ENCODE results near the gene WDR41. TPM values are rescaled to one million over a fixed set of nuclear protein-coding genes. Genes with fewer than 3 reads are reported as not detected.

The WDR41 gene
- total RNA-seq, 1 donor, result 114 TPM

DNA sequence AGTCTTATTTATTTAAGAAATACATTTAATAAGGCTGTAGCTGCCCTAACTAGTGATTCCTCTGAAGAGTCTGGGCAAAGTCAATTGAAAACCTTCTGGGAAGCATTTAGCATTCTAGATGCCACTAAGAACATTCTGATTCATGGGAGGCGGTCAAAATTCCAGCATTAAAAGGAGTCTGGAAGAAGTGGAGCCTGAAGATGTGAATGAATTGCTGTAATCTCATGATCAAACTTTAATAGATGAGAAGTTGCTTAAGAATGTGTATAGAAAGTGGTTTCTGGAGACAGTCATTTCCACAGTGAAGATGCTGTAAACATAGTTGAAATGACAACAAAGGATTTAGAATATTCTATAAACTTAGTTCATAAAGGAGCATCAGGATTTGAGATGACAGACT is 61.4 kb downstream of the WDR41 start:
- Histone ChIP-seq H3K79me2 (ENCODE audit: insufficient read depth, low read length) (no peaks in the 10 kb centered on the region), H3K4me3 (ENCODE audit: insufficient read depth, low read length) (no peak overlapping the region), H3K4me1 (ENCODE audit: insufficient read depth, low read length) (peaks cover 27% of the 10 kb centered on the region), H3K36me3 (ENCODE audit: insufficient read depth, low read length) (peaks cover 14% of the 10 kb centered on the region), H2AFZ (ENCODE audit: low read length) (no peak overlapping the region), H3K27ac (ENCODE audit: low read depth, low read length) (peak overlapping the region; percentile 23), H3K4me2 (ENCODE audit: insufficient read depth, low read length) (no peak overlapping the region), H4K20me1 (ENCODE audit: insufficient read depth, low read length) (no peaks in the 10 kb centered on the region), H3K27me3 (ENCODE audit: insufficient read depth, low read length) (no peaks in the 10 kb centered on the region), H3K9me3 (ENCODE audit: low read depth, low read length) (no peaks in the 10 kb centered on the region)
- no peak for DNase-seq (ENCODE audit: insufficient read length, low spot score, missing footprints)
- TF ChIP-seq, protein P1, sequence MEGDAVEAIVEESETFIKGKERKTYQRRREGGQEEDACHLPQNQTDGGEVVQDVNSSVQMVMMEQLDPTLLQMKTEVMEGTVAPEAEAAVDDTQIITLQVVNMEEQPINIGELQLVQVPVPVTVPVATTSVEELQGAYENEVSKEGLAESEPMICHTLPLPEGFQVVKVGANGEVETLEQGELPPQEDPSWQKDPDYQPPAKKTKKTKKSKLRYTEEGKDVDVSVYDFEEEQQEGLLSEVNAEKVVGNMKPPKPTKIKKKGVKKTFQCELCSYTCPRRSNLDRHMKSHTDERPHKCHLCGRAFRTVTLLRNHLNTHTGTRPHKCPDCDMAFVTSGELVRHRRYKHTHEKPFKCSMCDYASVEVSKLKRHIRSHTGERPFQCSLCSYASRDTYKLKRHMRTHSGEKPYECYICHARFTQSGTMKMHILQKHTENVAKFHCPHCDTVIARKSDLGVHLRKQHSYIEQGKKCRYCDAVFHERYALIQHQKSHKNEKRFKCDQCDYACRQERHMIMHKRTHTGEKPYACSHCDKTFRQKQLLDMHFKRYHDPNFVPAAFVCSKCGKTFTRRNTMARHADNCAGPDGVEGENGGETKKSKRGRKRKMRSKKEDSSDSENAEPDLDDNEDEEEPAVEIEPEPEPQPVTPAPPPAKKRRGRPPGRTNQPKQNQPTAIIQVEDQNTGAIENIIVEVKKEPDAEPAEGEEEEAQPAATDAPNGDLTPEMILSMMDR (IDR thresholded peaks at IDR 0.05; ENCODE audit: extremely low read depth, low read depth, low read length), result no peak

DNA sequence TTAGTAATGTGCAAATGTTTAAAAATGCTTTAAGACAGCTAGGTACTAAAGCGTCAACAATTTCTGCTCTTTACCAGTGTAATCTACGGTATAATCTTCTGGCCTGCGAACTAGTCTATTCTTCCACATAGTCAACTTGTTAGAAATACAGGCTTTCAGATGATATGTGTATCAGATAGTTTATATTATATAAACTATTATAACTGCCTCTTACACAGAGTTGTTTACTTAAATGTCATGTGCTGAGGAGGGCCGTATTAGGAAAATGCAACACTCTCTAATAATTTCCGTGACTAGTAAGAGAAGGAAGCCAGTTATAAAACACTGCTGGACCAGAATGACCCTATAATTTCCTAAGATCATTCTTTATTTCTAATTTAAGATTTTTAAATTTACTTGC is 63.6 kb downstream of the WDR41 start:
- no peak overlapping the region for H3K27ac ChIP-seq (ENCODE audit: low read depth, low read length)
- peaks cover 11% of the 10 kb centered on the region for H3K36me3 ChIP-seq (ENCODE audit: insufficient read depth, low read length)
- no peaks in the 10 kb centered on the region for H3K9me3 ChIP-seq (ENCODE audit: low read depth, low read length)
- TF ChIP-seq, protein P1 (IDR thresholded peaks at IDR 0.05; ENCODE audit: extremely low read depth, low read depth, low read length), result no peak
- no peak overlapping the region for H3K4me3 ChIP-seq (ENCODE audit: insufficient read depth, low read length)
- H3K4me2 ChIP-seq (ENCODE audit: insufficient read depth, low read length), result no peak overlapping the region
- no peaks in the 10 kb centered on the region for H3K27me3 ChIP-seq (ENCODE audit: insufficient read depth, low read length)
- H3K4me1 ChIP-seq (ENCODE audit: insufficient read depth, low read length), result peaks cover 27% of the 10 kb centered on the region
- H4K20me1 ChIP-seq (ENCODE audit: insufficient read depth, low read length), result no peaks in the 10 kb centered on the region
- no peaks in the 10 kb centered on the region for H3K79me2 ChIP-seq (ENCODE audit: insufficient read depth, low read length)
- H2AFZ ChIP-seq (ENCODE audit: low read length), result no peak overlapping the region
- no peak for DNase-seq (ENCODE audit: insufficient read length, low spot score, missing footprints)

DNA sequence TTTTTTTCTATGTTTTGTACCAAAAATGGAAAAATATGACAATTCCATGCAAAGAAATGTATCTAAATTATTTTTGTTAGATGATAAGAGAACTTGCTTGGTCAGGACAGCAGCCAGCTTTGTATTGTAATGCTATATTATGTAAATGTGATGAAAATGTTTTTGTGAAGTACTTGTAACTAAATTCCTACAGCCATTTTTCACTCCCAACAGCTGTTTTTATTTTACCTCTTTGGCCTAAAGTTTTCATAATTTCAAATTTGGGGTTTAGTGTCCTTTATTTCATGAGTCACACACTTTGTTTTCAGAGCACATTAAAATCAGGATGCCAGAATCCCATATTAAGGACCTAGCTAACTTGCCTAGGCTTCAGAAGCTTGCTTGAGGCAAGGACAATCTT is 64.1 kb downstream of the WDR41 start:
- Histone ChIP-seq H3K4me2 (ENCODE audit: insufficient read depth, low read length) (no peak overlapping the region), H3K36me3 (ENCODE audit: insufficient read depth, low read length) (peaks cover 9% of the 10 kb centered on the region), H4K20me1 (ENCODE audit: insufficient read depth, low read length) (no peaks in the 10 kb centered on the region), H3K79me2 (ENCODE audit: insufficient read depth, low read length) (no peaks in the 10 kb centered on the region), H3K4me3 (ENCODE audit: insufficient read depth, low read length) (no peak overlapping the region), H3K27me3 (ENCODE audit: insufficient read depth, low read length) (no peaks in the 10 kb centered on the region), H3K9me3 (ENCODE audit: low read depth, low read length) (no peaks in the 10 kb centered on the region), H3K27ac (ENCODE audit: low read depth, low read length) (no peak overlapping the region), H2AFZ (ENCODE audit: low read length) (no peak overlapping the region), H3K4me1 (ENCODE audit: insufficient read depth, low read length) (peaks cover 27% of the 10 kb centered on the region)
- no peak for DNase-seq (ENCODE audit: insufficient read length, low spot score, missing footprints)
- TF ChIP-seq, protein P1 (IDR thresholded peaks at IDR 0.05; ENCODE audit: extremely low read depth, low read depth, low read length), result no peak

DNA sequence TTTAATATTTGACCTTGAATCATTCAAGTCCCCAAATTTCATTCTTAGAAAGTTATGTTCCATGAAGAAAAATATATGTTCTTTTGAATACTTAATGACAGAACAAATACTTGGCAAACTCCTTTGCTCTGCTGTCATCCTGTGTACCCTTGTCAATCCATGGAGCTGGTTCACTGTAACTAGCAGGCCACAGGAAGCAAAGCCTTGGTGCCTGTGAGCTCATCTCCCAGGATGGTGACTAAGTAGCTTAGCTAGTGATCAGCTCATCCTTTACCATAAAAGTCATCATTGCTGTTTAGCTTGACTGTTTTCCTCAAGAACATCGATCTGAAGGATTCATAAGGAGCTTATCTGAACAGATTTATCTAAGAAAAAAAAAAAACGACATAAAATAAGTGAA is 65.4 kb downstream of the WDR41 start:
- Histone ChIP-seq H3K27me3 (ENCODE audit: insufficient read depth, low read length) (no peaks in the 10 kb centered on the region), H3K36me3 (ENCODE audit: insufficient read depth, low read length) (peaks cover 8% of the 10 kb centered on the region), H3K4me3 (ENCODE audit: insufficient read depth, low read length) (no peak overlapping the region), H3K4me2 (ENCODE audit: insufficient read depth, low read length) (no peak overlapping the region), H2AFZ (ENCODE audit: low read length) (no peak overlapping the region), H3K79me2 (ENCODE audit: insufficient read depth, low read length) (no peaks in the 10 kb centered on the region), H4K20me1 (ENCODE audit: insufficient read depth, low read length) (no peaks in the 10 kb centered on the region), H3K27ac (ENCODE audit: low read depth, low read length) (peak overlapping the region; percentile 3), H3K4me1 (ENCODE audit: insufficient read depth, low read length) (peaks cover 27% of the 10 kb centered on the region), H3K9me3 (ENCODE audit: low read depth, low read length) (no peaks in the 10 kb centered on the region)
- DNase-seq (ENCODE audit: insufficient read length, low spot score, missing footprints), result no peak
- TF ChIP-seq, protein P1 (IDR thresholded peaks at IDR 0.05; ENCODE audit: extremely low read depth, low read depth, low read length), result no peak

Measured in osteoblast (primary cell).